DND-41 (cell line): Measurements from ENCODE around the gene NECAP2.

Experiments
- ATAC-seq: fragments of 200-7000 bp; cut with Tn5 transposase; 3 replicates; pipeline ENCODE4 v1.9.1; 2021; ENCODE audit warnings: low read depth; ENCODE audit not compliant: insufficient read depth
- DNase-seq: peaks from one replicate; pipeline ENCODE4 v3.0.0-alpha.2; 2020
- H2AFZ ChIP-seq: 2 replicates; pipeline ENCODE4 v1.6.0; 2012; ENCODE audit warnings: low read depth, low read length
- H3K27ac ChIP-seq: 2 replicates; pipeline ENCODE4 v1.5.1; 2012; ENCODE audit warnings: low read length, inconsistent platforms
- H3K27me3 ChIP-seq: fragments of 200-600 bp; sonication (generic); 2 replicates; pipeline ENCODE4 v1.6.0; 2012; ENCODE audit warnings: low read length, mild to moderate bottlenecking, inconsistent platforms; ENCODE audit not compliant: insufficient read depth, poor library complexity
- H3K36me3 ChIP-seq: 2 replicates; pipeline ENCODE4 v1.5.1; 2012; ENCODE audit warnings: low read length, inconsistent platforms; ENCODE audit not compliant: insufficient read depth
- H3K4me1 ChIP-seq: 2 replicates; pipeline ENCODE4 v1.5.1; 2012; ENCODE audit warnings: mild to moderate bottlenecking, low read length; ENCODE audit not compliant: insufficient read depth
- H3K4me2 ChIP-seq: 2 replicates; pipeline ENCODE4 v1.6.0; 2012; ENCODE audit warnings: mild to moderate bottlenecking, moderate library complexity, low read length, inconsistent platforms; ENCODE audit not compliant: insufficient read depth
- H3K4me3 ChIP-seq, 2 experiments: fragments of 200-600 bp in 1 of 2; shearing (Covaris generic) in 1 of 2; 2 replicates each; pipeline ENCODE4 v1.5.1; 2012 to 2016; ENCODE audit warnings: inconsistent platforms in 2 of 2, low read length in 2 of 2, mild to moderate bottlenecking in 2 of 2, low read depth in 1 of 2, moderate library complexity in 1 of 2
- H3K79me2 ChIP-seq: 2 replicates; pipeline ENCODE4 v1.6.0; 2012; ENCODE audit warnings: low read length, inconsistent platforms; ENCODE audit not compliant: insufficient read depth
- H3K9ac ChIP-seq: 2 replicates; pipeline ENCODE4 v1.6.0; 2012; ENCODE audit warnings: low read depth, mild to moderate bottlenecking, inconsistent platforms, low read length, moderate library complexity
- H3K9me3 ChIP-seq: 2 replicates; pipeline ENCODE4 v1.5.1; 2012; ENCODE audit warnings: low read length, moderate library complexity, mild to moderate bottlenecking, inconsistent platforms; ENCODE audit not compliant: insufficient read depth, severe bottlenecking
- H4K20me1 ChIP-seq: 2 replicates; pipeline ENCODE4 v1.6.0; 2012; ENCODE audit warnings: low read length; ENCODE audit not compliant: insufficient read depth
- EZH2 ChIP-seq: IDR thresholded peaks from 3 replicates; pipeline ENCODE4 v1.6.1; 2012; ENCODE audit warnings: borderline replicate concordance, low read depth, mild to moderate bottlenecking, moderate library complexity, low read length, inconsistent platforms; ENCODE audit not compliant: severe bottlenecking
- TF ChIP-seq, protein P1 (sequence below): IDR thresholded peaks from 2 replicates; pipeline ENCODE4 v1.5.1; 2012; ENCODE audit warnings: borderline replicate concordance, low read length, moderate library complexity, mild to moderate bottlenecking; ENCODE audit not compliant: poor library complexity, severe bottlenecking; ENCODE audit errors: extremely low read depth

The NECAP2 gene

DNA sequence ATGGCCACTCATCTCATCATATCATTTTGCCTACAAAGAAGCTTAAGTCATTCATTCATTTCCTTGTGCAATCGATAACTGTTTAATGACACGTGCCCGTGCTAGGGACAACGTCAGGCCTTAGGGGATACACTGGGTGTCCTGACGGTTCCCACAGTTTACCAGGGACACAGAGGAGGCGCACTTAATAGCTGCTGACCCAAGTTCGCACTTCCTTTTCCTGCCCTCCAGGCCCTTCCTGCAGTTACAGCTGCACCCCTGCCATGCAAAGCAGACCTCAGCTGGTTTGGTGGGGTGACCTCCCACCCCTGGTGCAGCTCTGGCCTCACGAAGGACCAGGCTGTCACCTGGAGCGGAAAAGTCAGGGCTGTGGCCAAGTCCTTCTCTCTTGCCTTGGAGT is 7.5 kb upstream of the NECAP2 start:
- Histone ChIP-seq H2AFZ (no peak overlapping the region), H3K9ac (no peak overlapping the region)

DNA sequence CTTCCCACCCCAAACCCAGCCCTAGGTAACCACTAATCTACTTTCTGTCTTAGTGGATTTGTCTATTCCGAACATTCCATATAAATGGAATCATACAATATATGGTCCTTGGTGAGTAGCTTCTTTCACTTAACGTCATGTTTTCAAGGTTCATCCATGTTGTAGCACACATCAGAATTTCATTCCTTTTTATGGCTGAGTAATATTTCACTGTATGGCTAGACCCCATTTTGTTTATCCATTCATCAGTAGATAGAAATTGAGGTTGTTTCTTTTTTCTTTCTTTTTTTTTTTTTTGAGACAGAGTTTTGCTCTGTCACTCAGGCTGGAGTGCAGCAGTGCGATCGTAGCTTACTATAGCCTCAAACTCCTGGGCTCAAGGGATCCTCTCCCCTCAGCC is 6.5 kb upstream of the NECAP2 start:
- H3K9ac ChIP-seq, result no peak overlapping the region

More for the DNA sequence above, 7.5 kb upstream of the NECAP2 start:
- Histone ChIP-seq H4K20me1 (no peaks in the 10 kb centered on the region), H3K36me3 (no peaks in the 10 kb centered on the region), H3K27me3 (peaks cover 4% of the 10 kb centered on the region), H3K79me2 (no peaks in the 10 kb centered on the region), H3K4me3 (no peak overlapping the region), H3K27ac (no peak overlapping the region), H3K4me2 (no peak overlapping the region), H3K9me3 (no peaks in the 10 kb centered on the region), H3K4me1 (no peaks in the 10 kb centered on the region)
- ATAC-seq (no peak), DNase-seq (no peak)
- TF ChIP-seq EZH2, result no peak
- TF ChIP-seq, protein P1, sequence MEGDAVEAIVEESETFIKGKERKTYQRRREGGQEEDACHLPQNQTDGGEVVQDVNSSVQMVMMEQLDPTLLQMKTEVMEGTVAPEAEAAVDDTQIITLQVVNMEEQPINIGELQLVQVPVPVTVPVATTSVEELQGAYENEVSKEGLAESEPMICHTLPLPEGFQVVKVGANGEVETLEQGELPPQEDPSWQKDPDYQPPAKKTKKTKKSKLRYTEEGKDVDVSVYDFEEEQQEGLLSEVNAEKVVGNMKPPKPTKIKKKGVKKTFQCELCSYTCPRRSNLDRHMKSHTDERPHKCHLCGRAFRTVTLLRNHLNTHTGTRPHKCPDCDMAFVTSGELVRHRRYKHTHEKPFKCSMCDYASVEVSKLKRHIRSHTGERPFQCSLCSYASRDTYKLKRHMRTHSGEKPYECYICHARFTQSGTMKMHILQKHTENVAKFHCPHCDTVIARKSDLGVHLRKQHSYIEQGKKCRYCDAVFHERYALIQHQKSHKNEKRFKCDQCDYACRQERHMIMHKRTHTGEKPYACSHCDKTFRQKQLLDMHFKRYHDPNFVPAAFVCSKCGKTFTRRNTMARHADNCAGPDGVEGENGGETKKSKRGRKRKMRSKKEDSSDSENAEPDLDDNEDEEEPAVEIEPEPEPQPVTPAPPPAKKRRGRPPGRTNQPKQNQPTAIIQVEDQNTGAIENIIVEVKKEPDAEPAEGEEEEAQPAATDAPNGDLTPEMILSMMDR, result no peak

DNA sequence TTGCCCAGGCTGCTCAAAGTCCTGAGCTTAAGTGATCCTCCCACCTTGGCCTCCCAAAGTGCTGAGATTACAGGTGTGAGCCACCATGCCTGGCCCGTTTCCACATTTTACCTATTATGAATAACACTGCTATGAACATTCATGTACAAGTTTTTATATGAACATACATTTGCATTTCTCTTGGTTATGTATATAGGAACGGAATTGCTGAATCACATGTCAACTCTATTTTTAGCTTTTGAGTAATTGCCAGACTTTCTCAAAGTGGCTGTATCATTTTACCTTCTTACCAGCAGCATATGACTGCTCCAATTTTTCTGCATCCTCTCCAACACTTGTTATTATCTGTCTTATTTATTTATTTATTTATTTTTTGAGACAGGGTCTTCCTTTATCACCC is 6.0 kb upstream of the NECAP2 start:
- H3K4me2 ChIP-seq, result no peak overlapping the region
- no peaks in the 10 kb centered on the region for H3K36me3 ChIP-seq
- H3K79me2 ChIP-seq, result no peaks in the 10 kb centered on the region
- DNase-seq (no peak), ATAC-seq (no peak)
- no peak overlapping the region for H3K4me3 ChIP-seq
- H4K20me1 ChIP-seq, result no peaks in the 10 kb centered on the region
- H3K27me3 ChIP-seq, result peaks cover 4% of the 10 kb centered on the region
- no peak overlapping the region for H2AFZ ChIP-seq
- TF ChIP-seq EZH2, result no peak
- TF ChIP-seq, protein P1, result no peak
- no peak overlapping the region for H3K27ac ChIP-seq
- no peak overlapping the region for H3K9ac ChIP-seq
- H3K9me3 ChIP-seq, result no peaks in the 10 kb centered on the region
- no peaks in the 10 kb centered on the region for H3K4me1 ChIP-seq

More for the DNA sequence above, 6.5 kb upstream of the NECAP2 start:
- no peak for ATAC-seq
- TF ChIP-seq, protein P1, result no peak
- TF ChIP-seq EZH2, result no peak
- H3K4me1 ChIP-seq, result no peaks in the 10 kb centered on the region
- H2AFZ ChIP-seq, result no peak overlapping the region
- H3K27ac ChIP-seq, result no peak overlapping the region
- no peaks in the 10 kb centered on the region for H3K36me3 ChIP-seq
- peaks cover 4% of the 10 kb centered on the region for H3K27me3 ChIP-seq
- no peaks in the 10 kb centered on the region for H4K20me1 ChIP-seq
- H3K79me2 ChIP-seq, result no peaks in the 10 kb centered on the region
- no peak for DNase-seq
- H3K4me2 ChIP-seq, result no peak overlapping the region
- no peak overlapping the region for H3K4me3 ChIP-seq
- H3K9me3 ChIP-seq, result no peaks in the 10 kb centered on the region

GRCh38 chr1:16436946-16437474 is 3.5 kb upstream of the NECAP2 start, which contains the start of gene SPATA21:
Gene SPATA21, minus strand, starts transcription at chr1:16437424. Its CDS starts 6,053 bp downstream, at chr1:16431371.
- Histone ChIP-seq H3K27ac (no peak within 1 kb of the TSS), H3K9me3 (no peaks in the 10 kb centered on the region), H3K9ac (no peak within 1 kb of the TSS), H3K36me3 (peaks cover 3% of the 10 kb centered on the region; the same call in 1 of the 2 replicates), H3K4me2 (no peak within 1 kb of the TSS), H3K4me3 (no peak within 1 kb of the TSS), H3K27me3 (peaks cover 4% of the 10 kb centered on the region), H3K4me1 (peaks cover 14% of the 10 kb centered on the region), H4K20me1 (no peaks in the 10 kb centered on the region), H2AFZ (no peak within 1 kb of the TSS), H3K79me2 (peaks cover 15% of the 10 kb centered on the region)
- no peak for ATAC-seq
- TF ChIP-seq EZH2, result no peak
- TF ChIP-seq, protein P1, result no peak
- no peak for DNase-seq
